MM.1S (cell line): Measurements from ENCODE around the gene GNG12.

ENCODE experiments used
- EZH2 ChIP-seq: fragments of 300-600 bp; sonication (generic); optimal IDR thresholded peaks from 2 replicates; pipeline ENCODE3; 2017; ENCODE audit warnings: low read depth, mild to moderate bottlenecking, antibody characterized with exemption, low read length, mixed read lengths
- EZH2phosphoT487 ChIP-seq: fragments of 300-600 bp; sonication (generic); IDR thresholded peaks from 2 replicates; pipeline ENCODE4 v1.6.1; 2018; ENCODE audit warnings: antibody characterized with exemption, low read length
- TF ChIP-seq, protein P1 (sequence below): fragments of 300-600 bp; sonication (generic); IDR thresholded peaks from 2 replicates; pipeline ENCODE4 v1.5.1; 2016; ENCODE audit warnings: antibody characterized with exemption, low read length, mixed read lengths

DNA sequence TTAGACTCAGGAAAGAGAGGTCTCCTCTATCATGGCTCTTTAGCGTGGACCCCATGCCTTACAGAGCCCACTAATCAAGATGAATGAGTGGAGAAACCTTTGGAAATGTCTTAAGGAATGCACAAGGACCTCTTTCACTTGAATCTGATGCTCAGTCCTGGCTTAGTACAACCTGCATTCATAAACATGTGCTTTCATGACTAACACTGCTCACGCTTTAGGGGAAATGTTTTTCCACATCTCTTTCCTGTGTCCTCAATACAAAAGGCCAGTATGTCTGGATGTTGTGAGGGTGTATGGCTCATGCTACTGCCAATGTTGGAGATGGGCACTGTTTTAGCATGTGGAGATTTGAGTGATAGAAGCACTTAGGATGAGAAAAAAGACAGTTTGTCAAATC, 14.2 kb upstream of the GNG12 start:
- TF ChIP-seq, protein P1, sequence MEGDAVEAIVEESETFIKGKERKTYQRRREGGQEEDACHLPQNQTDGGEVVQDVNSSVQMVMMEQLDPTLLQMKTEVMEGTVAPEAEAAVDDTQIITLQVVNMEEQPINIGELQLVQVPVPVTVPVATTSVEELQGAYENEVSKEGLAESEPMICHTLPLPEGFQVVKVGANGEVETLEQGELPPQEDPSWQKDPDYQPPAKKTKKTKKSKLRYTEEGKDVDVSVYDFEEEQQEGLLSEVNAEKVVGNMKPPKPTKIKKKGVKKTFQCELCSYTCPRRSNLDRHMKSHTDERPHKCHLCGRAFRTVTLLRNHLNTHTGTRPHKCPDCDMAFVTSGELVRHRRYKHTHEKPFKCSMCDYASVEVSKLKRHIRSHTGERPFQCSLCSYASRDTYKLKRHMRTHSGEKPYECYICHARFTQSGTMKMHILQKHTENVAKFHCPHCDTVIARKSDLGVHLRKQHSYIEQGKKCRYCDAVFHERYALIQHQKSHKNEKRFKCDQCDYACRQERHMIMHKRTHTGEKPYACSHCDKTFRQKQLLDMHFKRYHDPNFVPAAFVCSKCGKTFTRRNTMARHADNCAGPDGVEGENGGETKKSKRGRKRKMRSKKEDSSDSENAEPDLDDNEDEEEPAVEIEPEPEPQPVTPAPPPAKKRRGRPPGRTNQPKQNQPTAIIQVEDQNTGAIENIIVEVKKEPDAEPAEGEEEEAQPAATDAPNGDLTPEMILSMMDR = no peak
- TF ChIP-seq EZH2phosphoT487 (no peak), EZH2 (no peak)
